HepG2 (cell line): ENCODE results near the gene LRRC28. TPM values are rescaled to one million over a fixed set of nuclear protein-coding genes. Genes with fewer than 3 reads are reported as not detected.

Source experiments
- AGO2 ChIP-seq: fragments of 200-400 bp; formaldehyde crosslinking; optimal IDR thresholded peaks from 2 replicates; pipeline ENCODE3; 2017; ENCODE audit warnings: mild to moderate bottlenecking, low read depth, low read length, moderate library complexity
- ARNT2 ChIP-seq: sonication (generic); formaldehyde crosslinking; IDR thresholded peaks from 2 replicates; pipeline ENCODE4 v1.8.0; 2022; ENCODE audit warnings: mild to moderate bottlenecking, low read depth, missing genetic modification reagents, moderate library complexity
- CREB1 ChIP-seq, 2 experiments: fragments of 450-650 bp in 1 of 2; IDR thresholded peaks; 2 replicates each; pipeline ENCODE4 v1.6.1; 2016 to 2017; ENCODE audit warnings: control low read depth in 1 of 2, mild to moderate bottlenecking in 1 of 2, missing compliant biosample characterization in 1 of 2, missing genetic modification characterization in 1 of 2
- FOXA3 ChIP-seq: IDR thresholded peaks from 2 replicates; pipeline ENCODE4 v1.6.1; 2016; ENCODE audit warnings: missing genetic modification reagents, missing compliant biosample characterization
- FOXK1 ChIP-seq: sonication (generic); formaldehyde crosslinking; IDR thresholded peaks from 2 replicates; pipeline ENCODE4 v1.4.0; 2020; ENCODE audit warnings: low read depth, missing genetic modification reagents, borderline replicate concordance
- FOXM1 ChIP-seq: sonication (generic); formaldehyde crosslinking; IDR thresholded peaks from 2 replicates; pipeline ENCODE4 v1.5.0; 2020; ENCODE audit warnings: missing genetic modification reagents
- GATAD2A ChIP-seq: IDR thresholded peaks from 2 replicates; pipeline ENCODE4 v1.6.1; 2016
- HOMEZ ChIP-seq: IDR thresholded peaks from 2 replicates; pipeline ENCODE4 v1.6.1; 2016; ENCODE audit warnings: low read depth
- MIXL1 ChIP-seq: IDR thresholded peaks from 2 replicates; pipeline ENCODE4 v1.6.1; 2016
- MLX ChIP-seq: IDR thresholded peaks from 2 replicates; pipeline ENCODE4 v1.6.1; 2016
- MYC ChIP-seq: sonication (generic); formaldehyde crosslinking; IDR thresholded peaks from 2 replicates; pipeline ENCODE4 v1.9.0; 2021; ENCODE audit warnings: missing genetic modification reagents, borderline replicate concordance
- RBFOX2 ChIP-seq: fragments of 200-400 bp; formaldehyde crosslinking; IDR thresholded peaks from 2 replicates; pipeline ENCODE4 v1.6.1; 2017; ENCODE audit warnings: low read depth, mild to moderate bottlenecking, low read length
- RXRB ChIP-seq: IDR thresholded peaks from 2 replicates; pipeline ENCODE4 v1.6.1; 2016; ENCODE audit warnings: borderline replicate concordance, missing genetic modification reagents, missing compliant biosample characterization
- SOX5 ChIP-seq: IDR thresholded peaks from 2 replicates; pipeline ENCODE4 v1.6.1; 2016; ENCODE audit warnings: borderline replicate concordance
- SOX6 ChIP-seq, 2 experiments: fragments of 450-650 bp in 1 of 2; sonication (generic) in 1 of 2; formaldehyde crosslinking in 1 of 2; IDR thresholded peaks; 2 replicates each; pipeline versions ENCODE4 v1.4.0 to v1.6.1; 2017 to 2020; ENCODE audit warnings: antibody characterized with exemption in 1 of 2, mild to moderate bottlenecking in 1 of 2, missing genetic modification reagents in 1 of 2
- ZNF281 ChIP-seq: sonication (generic); formaldehyde crosslinking; IDR thresholded peaks from 2 replicates; pipeline ENCODE4 v1.4.0; 2020; ENCODE audit warnings: missing genetic modification reagents, borderline replicate concordance
- ZNF382 ChIP-seq: sonication (generic); formaldehyde crosslinking; IDR thresholded peaks from 2 replicates; pipeline ENCODE4 v1.5.0; 2020; ENCODE audit warnings: missing genetic modification reagents, mild to moderate bottlenecking, borderline replicate concordance
- ZNF446 ChIP-seq: sonication (generic); formaldehyde crosslinking; IDR thresholded peaks from 2 replicates; pipeline ENCODE4 v1.5.0; 2020; ENCODE audit warnings: mild to moderate bottlenecking, missing genetic modification reagents
- ZNF570 ChIP-seq: sonication (generic); formaldehyde crosslinking; IDR thresholded peaks from 2 replicates; pipeline ENCODE4 v1.4.0; 2020; ENCODE audit warnings: mild to moderate bottlenecking, missing genetic modification reagents, borderline replicate concordance
- ZNF878 ChIP-seq: sonication (generic); formaldehyde crosslinking; IDR thresholded peaks from 2 replicates; pipeline ENCODE4 v1.8.1; 2023; ENCODE audit warnings: mild to moderate bottlenecking, missing genetic modification reagents, moderate library complexity
- polyA plus RNA-seq, 8 experiments: library from polyadenylated mRNA; depleted of rRNA in 3 of 8; stranded (reverse) in 7 of 8; unstranded in 1 of 8; fragments of >200 nt; fragmentation: Illumina TruSeq in 4 of 8; extraction: Trizol in 4 of 8; gene quantifications; 2 replicates each; pipeline versions ENCODE4 v1.2.1 to v1.2.3, GENCODE V29; 2011 to 2016; ENCODE audit warnings: low read depth in 4 of 8, missing spikeins in 1 of 8, mixed read lengths in 1 of 8; ENCODE audit not compliant: insufficient read depth in 1 of 8
- total RNA-seq, 5 experiments: library from RNA; depleted of rRNA; stranded (reverse); fragments of >200 nt; fragmentation: Illumina TruSeq; extraction: Trizol; gene quantifications; 2 replicates each; pipeline ENCODE4 v1.2.3, GENCODE V29; 2016; ENCODE audit warnings: low read depth in 1 of 5
- TF ChIP-seq, protein P1 (sequence below): sonication (generic); formaldehyde crosslinking; IDR thresholded peaks from 2 replicates; pipeline ENCODE4 v1.5.1; 2020; ENCODE audit warnings: mild to moderate bottlenecking, missing genetic modification reagents

The LRRC28 gene
- total and polyA plus RNA-seq, 2 of the 13 experiments (the other 11 are each of a cell fraction or from before 2014, with no cell fraction given) = 17.5 to 21.3 TPM

DNA sequence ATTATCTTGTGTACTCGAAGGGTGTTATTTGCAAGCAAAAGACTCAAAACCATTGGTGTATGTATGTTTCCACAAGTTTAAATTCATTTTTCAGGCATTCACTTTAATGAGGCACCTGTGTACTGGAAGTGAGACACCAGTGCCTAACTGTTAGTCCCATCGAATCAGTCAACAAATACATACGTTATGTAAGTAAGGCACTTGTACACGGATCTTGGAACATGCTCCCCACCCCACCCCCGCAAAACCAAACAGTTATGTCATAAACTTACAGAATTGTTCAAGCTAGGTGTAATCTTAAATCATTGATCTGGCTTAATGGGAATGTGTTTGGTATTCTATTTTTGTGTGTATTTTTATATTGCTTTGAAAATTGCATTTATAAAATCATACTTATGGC, 17.1 kb downstream of the LRRC28 start (continued):
- no peak for TF ChIP-seq MLX (CRISPR knock-in tag)
- no peak for TF ChIP-seq ZNF382 (CRISPR knock-in tag)
- no peak for TF ChIP-seq CREB1 (IDR thresholded peaks at IDR 0.05)
- 0 out of 2 replicates have a peak, but pooled peaks have one; percentile 15 for TF ChIP-seq CREB1 (CRISPR knock-in tag; IDR thresholded peaks at IDR 0.05)
- TF ChIP-seq FOXM1 (CRISPR knock-in tag) = no peak
- TF ChIP-seq, protein P1, sequence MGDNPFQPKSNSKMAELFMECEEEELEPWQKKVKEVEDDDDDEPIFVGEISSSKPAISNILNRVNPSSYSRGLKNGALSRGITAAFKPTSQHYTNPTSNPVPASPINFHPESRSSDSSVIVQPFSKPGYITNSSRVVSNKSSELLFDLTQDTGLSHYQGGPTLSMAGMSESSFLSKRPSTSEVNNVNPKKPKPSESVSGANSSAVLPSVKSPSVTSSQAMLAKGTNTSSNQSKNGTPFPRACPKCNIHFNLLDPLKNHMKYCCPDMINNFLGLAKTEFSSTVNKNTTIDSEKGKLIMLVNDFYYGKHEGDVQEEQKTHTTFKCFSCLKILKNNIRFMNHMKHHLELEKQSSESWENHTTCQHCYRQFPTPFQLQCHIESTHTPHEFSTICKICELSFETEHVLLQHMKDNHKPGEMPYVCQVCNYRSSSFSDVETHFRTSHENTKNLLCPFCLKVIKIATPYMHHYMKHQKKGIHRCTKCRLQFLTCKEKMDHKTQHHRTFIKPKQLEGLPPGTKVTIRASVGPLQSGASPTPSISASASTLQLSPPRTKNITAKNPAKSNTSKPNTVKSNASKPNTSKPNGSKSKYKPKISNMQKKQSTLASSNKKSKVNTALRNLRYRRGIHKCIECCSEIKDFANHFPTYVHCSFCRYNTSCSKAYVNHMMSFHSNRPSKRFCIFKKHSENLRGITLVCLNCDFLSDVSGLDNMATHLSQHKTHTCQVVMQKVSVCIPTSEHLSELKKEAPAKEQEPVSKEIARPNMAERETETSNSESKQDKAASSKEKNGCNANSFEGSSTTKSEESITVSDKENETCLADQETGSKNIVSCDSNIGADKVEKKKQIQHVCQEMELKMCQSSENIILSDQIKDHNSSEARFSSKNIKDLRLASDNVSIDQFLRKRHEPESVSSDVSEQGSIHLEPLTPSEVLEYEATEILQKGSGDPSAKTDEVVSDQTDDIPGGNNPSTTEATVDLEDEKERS (CRISPR knock-in tag) = 0 out of 2 replicates have a peak, but pooled peaks have one; percentile 30
- no peak for TF ChIP-seq SOX6 (IDR thresholded peaks at IDR 0.05)
- TF ChIP-seq SOX6 (CRISPR knock-in tag; IDR thresholded peaks at IDR 0.05) = peak; percentile 35; the same call in 1 of the 2 replicates
- peak; percentile 23; the same call in 1 of the 2 replicates for TF ChIP-seq FOXK1 (CRISPR knock-in tag)
- peak; percentile 54 for TF ChIP-seq FOXA3
- TF ChIP-seq MYC (CRISPR knock-in tag) = no peak
- TF ChIP-seq ZNF281 (CRISPR knock-in tag) = peak; percentile 87
- TF ChIP-seq ZNF570 = no peak
- TF ChIP-seq RBFOX2 = no peak
- TF ChIP-seq ARNT2 = no peak
- TF ChIP-seq ZNF446 (CRISPR knock-in tag) = no peak
- peak; percentile 41 for TF ChIP-seq GATAD2A (CRISPR knock-in tag)
- peak; percentile 36; the same call in 1 of the 2 replicates for TF ChIP-seq SOX5 (CRISPR knock-in tag)
- peak; percentile 64; the same call in 1 of the 2 replicates for TF ChIP-seq HOMEZ
- TF ChIP-seq ZNF878 (CRISPR knock-in tag) = peak; percentile 26; the same call in 1 of the 2 replicates
- no peak for TF ChIP-seq AGO2
- TF ChIP-seq RXRB = peak; percentile 45
- 0 out of 2 replicates have a peak, but pooled peaks have one; percentile 19 for TF ChIP-seq MIXL1 (CRISPR knock-in tag)
